GM18502 (cell line): ENCODE data around the gene TRAPPC10.
A peak's percentile ranks its signal among the peaks of the same experiment; 100 is the strongest.
"Not testable (repeated sequence)": the region's sequence is repeated elsewhere in the genome, so short reads cannot be mapped to it uniquely, and the experiment has no call there.

Experiments used
- ATAC-seq: cut with Tn5 transposase; IDR thresholded peaks from one replicate; pipeline ENCODE4 v1.9.1; 2021; ENCODE audit warnings: mild to moderate bottlenecking; ENCODE audit not compliant: unreplicated experiment, poor library complexity

The TRAPPC10 gene

DNA sequence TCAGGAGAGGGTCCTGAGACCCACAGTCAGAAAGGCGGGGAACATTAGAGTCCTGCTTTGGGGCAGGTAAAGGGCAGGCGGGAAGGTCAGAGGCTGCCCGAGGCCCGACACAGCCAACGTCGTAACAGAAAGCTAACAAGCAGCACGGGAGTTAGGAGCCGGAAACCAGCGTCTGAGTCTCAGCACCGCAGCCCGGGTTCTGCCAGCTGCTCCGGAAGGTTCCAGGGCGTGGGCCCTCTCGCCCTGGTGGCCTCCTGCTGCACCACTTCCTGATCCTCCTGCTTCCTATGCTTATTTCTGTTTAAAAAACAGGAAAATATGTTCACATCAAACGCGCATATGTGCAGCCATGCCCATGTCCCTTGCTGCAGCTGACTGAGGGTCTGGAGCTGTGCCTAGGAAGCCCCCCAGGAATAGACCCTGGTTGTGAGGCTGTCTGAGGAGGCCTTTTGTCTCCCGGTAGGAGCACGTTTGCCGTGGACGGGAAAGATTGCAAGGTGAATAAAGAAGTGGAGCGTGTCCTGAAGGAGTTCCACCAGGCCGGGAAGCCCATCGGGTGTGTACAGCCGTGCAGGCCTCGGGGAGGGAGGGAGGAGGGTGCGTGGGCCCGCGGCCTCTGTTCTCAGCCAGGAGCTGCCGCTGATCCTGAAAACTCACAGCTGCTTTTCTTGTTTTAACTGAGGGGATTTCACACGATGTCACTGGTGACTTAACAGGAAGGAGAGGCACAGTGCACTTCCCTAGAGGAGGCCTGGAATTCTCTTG lies 127.9 kb downstream of the TRAPPC10 start:
- ATAC-seq, result not testable (repeated sequence)

DNA sequence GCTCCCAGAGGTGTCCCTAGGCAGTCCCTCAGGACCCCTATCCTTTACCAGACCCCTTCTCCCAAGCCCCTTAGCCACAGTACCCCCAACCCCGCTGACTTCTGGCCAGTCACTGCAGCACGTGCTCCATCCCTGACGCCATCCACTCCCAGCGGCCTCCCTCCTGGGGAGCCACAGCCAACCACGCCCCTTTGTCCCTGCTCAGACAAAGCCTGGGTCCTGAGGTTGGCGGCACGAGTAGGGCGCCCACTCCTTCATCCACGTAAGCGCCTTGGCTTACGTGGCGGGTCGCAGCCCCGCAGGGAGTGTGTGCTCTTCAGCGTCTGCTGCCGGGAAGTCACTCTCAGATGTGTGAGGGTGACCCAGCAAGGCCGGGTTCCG lies 128.4 kb downstream of the TRAPPC10 start:
- ATAC-seq, result not testable (repeated sequence)

- not testable (repeated sequence) for ATAC-seq
Observed at GRCh38 chr21:44142470-44142869, 130.4 kb downstream of the TRAPPC10 start.

GRCh38 chr21:44143380-44143779 lies 131.3 kb downstream of the TRAPPC10 start:
- ATAC-seq, result peak; percentile 48

DNA sequence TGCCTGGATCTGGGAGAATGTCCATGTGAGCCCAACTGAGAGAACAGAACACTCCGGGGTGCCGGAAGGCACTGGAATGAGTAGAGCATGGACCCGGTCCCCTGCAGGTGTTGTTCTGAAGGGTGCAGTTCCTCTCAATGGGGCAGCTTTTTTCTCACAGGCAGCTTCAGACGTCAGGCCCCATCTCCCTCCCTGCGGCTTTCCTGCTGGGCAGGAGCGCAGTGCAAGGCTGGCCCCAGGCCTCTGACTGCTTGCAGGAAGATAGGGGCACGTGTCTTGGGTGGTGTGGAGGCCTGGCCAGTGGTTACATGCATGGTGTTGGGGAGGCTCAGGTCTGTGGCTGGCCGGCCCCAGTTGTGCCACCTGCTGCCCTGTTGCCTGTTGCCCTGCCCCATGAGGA lies 131.9 kb downstream of the TRAPPC10 start:
- ATAC-seq, result not testable (repeated sequence)

DNA sequence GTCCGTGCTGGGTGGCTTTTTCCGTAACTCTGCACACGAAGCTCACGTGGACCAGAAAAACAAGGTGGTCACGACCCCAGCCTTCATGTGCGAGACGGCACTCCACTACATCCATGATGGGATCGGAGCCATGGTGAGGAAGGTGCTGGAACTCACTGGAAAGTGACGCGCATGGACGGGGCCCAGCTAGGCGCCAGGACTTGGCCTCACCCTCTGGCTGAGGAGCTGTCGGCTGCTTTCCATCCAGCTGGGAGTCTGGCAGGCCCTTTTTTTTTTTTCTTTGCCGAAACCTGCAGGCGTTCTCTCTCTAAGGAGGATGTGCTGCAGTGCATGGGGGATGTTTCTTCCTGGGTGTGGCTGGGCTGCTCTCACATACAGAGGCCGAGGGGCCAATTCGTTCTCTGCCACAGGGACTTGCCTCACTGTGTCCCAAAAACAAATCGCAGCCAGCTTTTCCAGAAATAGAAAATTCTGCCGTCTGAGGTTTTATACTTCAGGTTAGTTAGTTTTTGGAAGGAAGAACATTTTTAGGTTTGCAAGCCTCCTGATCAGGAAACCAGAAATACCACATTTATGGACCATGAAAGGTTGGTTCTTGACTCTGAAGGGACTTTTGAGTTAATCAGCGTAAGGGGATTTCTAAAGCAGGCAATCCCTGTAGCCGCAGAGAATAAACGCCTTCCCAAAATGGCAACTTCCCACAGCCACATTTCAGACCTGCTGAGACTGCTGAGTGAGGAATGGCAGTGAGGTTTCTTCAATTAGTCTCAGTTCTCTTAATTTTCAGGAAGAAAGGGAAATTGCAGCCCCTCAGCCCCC lies 132.9 kb downstream of the TRAPPC10 start:
- not testable (repeated sequence) for ATAC-seq

- ATAC-seq, result not testable (repeated sequence)
Observed at GRCh38 chr21:44145616-44146015, 133.5 kb downstream of the TRAPPC10 start.

DNA sequence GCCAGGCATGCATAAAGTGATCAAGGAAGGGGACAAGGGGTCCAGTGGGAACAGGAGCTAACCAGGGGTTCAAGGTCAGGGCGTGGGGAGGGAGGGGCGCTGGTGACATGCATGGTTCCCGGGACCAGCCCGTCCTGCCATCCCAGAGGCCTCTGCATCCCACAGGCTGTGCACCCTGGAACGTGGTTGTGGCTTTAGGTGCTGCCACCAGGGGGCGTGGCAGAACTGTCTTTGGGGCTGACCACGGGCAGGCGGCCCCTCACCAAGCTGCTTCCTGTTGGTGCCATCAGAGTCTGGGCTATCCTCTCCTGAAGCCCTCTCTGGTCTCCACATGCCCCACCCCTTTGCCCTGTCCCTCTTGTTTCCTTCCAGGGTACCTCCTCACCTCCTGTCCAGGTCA lies 135.0 kb downstream of the TRAPPC10 start:
- ATAC-seq, result not testable (repeated sequence)

DNA sequence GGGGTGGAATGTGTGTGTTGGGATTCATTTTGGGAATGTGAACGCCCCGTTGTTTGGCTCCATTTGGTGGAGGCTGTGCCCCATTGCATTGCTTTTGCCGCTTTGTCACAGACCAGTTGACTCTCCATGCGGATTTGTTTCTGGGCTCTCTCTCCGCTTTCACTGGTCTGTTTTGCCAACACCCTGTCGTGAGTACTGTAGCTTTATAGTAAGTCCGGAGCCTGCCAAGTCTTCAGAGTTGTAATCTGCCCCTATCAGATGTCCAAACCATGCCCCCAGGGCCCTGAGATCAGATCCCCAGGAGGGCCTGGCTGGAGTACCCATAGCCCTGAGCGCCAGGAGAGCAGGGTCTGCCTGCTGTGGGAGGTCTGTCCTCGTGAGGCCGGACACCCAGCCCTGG lies 138.1 kb downstream of the TRAPPC10 start:
- ATAC-seq, result not testable (repeated sequence)

DNA sequence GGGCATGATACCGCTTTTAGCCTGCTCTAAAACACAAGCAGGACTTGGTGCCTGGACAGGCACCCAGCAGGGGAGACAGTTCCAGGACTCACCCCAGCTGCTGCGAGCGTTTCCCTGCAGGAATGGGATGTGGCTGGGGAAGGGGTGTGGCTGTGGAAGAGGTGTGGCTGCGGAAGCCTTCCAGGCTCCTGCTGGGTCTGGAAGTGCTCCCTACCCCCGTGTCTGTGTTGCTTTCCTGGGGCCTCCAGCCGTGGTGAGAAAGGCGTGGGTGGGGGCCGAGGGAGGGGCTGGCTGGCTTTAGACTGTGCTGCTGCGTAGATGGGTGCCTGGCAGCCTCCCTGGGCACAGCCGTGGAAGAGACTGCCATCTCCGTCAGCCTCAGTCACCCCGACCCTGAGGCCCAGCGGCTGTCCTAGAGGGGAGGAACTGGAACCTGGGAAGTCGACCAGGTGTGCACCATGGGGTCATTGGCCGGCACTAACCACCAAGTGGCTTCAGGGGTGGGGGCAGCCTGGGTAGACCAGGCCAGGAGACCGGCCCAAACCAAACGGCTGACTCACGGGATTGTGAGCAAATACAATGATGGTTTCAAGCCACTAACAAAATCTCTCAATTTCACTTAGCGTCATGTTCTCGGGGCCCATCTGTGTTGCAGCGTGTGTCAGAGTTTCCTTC lies 141.2 kb downstream of the TRAPPC10 start:
- not testable (repeated sequence) for ATAC-seq

DNA sequence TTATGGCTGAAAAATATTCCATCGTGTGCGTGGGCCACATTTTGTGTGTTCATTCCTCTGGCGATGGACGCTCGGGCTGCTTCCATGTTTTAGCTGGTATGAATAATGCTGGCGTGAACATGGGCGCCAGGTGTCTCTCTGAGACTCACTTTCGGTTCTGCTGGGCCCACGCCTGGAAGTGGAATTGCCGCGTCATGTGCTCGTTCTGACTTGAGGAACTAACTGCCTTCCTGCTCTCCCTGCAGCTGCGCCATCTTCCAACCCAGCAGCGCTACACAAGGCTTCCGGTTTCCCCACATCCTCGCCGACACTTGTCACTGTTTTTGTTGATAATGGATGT lies 141.8 kb downstream of the TRAPPC10 start:
- ATAC-seq, result not testable (repeated sequence)

DNA sequence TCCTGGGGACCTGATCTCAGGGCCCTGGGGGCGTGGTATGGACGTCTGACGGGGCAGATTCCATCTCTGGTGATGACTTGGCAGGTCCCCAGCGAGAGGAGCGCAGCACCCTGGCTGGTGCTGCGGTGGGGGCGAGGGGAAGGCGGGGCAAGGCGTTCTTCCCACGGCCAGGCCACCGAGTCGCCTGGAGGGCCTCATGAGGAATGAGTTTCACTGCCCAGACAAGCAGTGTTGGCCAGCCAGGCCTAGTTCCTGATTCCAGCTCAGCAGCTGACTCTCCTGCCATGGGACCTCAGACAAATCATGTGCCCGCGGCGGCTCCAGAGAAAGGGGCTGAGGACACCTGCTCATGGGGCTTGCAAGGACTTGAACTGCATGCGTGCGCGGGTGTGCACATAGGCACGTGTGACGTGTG lies 142.7 kb downstream of the TRAPPC10 start:
- ATAC-seq, result peak; percentile 20

DNA sequence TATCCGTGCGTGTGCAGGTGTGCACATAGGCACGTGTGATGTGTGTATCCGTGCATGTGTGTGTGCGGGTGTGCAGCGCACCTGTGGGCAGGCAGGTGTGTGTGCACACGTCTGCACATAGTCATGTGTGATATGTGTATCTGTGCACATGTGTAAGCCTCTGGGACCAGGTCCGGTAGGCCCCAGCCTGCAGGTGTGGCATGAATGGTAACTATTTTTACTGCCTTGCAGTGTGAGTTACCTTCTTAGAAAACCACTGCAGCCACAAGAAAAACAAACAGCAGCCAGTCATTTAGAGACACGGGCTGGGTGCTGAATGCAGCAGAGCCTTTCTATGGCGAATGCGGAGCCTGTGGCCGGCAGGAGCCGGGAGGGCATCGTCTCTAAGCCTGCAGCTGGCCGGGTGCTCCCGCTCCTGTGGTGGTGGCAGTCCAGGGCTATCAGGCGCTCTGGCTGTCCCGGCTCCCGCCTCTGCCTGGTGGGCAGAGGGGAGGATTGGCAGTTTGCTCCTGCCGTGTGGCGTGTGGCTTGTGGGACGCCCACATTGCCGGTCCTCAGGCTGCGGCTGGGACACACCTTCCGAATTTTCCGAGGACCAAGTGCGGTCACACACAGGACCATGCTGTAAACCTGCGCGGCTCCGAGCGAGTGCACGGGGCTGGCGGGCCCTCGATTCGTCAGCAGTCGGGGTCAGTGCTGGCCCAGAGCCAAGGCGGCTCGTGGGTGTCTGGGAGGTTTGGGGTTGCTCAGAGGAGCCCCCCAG lies 143.3 kb downstream of the TRAPPC10 start:
- ATAC-seq, result peak; percentile 39

GRCh38 chr21:44155994-44156380 lies 143.9 kb downstream of the TRAPPC10 start:
- not testable (repeated sequence) for ATAC-seq
